GM15510 (cell line): Measurements from ENCODE around the gene KRT14.
"Not testable (repeated sequence)": the region's sequence is repeated elsewhere in the genome, so short reads cannot be mapped to it uniquely, and the experiment has no call there.

ENCODE experiments used
- POLR2A ChIP-seq: IDR thresholded peaks from 3 replicates; pipeline ENCODE4 v1.6.1; 2011; ENCODE audit warnings: borderline replicate concordance; ENCODE audit not compliant: insufficient read length; ENCODE audit errors: extremely low read depth

The KRT14 gene

GRCh38 chr17:41624208-41625101 lies 37.8 kb upstream of the KRT14 start, which contains the start of gene KRT17:
Gene KRT17 (minus strand): TSS chr17:41624575. CDS start chr17:41624509, 66 bp downstream.
- no peak for TF ChIP-seq POLR2A

DNA sequence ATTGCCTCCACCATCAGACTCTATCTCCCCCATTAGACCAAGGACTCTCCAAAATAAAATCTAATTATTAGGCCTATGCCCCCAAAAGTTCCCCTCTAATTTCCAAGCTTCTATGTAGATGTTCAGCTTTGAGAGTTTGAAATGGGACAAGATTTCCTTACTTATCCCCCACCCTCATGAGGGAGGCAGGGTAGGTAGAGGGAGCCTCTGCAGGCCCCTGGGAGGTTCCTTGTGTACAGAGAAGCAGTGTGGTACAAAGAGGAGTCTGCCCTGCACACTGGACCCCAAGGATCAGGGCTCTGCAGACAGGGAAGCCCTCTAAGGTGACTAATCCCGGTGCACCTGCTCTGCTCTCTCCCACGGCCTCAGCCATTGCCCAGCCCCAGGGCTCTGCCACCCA lies 35.2 kb upstream of the KRT14 start:
- no peak for TF ChIP-seq POLR2A

DNA sequence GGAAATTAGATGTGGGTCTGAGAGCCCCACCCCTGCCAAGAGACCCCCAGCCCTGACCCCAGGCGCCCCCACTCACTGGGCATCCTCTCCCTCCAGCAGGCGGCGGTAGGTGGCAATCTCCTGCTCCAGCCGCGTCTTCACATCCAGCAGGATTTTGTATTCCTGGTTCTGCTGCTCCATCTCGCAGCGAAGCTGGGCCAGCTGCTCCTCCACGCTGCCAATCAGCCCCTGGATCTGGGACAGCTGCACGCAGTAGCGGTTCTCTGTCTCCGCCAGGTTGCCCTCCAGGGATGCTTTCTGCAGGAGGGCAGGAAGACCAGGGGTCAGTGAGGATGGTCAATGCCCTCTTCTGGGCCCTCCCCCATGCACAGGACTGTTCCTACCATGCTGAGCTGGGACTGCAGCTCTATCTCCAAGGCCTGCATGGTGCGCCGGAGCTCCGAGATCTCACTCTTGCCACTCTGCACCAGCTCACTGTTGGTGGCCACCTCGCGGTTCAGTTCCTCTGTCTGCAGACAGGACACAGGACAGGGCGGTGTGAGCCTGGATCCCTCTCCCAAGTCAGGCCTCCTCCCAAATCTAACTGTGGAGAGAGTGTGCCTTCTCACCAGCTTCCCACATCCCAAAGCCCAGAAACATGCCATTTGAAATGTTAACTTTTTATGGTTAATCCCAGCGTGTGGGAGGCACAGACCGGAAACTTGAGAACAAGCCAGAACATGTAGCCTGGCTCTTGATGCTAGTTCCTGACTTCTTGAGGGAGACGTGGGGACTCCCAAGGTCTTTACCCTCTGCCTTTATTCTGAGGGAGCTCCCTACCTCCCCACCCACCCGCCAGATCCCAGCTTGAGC lies 34.1 kb upstream of the KRT14 start:
- no peak for TF ChIP-seq POLR2A

DNA sequence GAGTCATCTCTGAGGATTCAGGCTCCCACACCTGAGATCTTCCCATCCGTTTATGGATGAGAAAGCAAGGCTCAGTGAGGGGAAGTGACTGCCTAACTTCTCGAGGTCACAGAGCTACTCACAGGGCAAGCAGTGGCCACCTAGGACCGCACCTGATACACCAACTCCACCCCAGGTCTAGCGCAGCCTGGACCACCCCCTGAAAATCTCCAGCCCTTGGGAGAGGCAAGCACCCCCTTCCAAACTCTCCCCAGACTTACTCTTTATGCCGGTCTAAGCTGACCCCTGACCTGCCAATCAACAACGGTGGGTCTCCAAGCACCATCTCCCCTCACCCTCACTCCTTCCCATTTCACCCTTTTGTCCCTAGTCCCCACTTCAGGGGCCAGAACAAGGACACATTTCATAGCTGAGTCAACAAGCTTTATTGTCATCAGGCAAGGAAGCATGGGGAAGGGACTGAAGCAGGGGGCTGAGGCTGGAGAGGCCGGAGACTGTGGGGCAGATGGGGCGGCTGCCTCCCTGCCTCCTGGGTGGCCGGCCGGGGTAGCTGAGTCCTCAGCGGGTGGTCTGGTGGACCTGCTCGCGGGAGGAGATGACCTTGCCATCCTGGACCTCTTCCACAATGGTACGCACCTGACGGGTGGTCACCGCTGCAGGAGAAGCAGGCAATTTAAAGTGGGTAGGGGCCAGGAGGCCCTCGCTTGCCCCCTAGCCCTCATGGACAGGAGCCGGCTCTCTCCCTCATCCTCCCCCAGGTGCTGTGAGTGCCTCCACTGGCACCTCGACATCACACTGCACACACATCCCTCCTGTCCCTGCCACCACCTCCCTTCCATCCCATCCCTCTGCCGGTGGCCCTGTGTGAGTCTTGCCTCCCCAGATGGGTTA lies 32.6 kb upstream of the KRT14 start:
- no peak for TF ChIP-seq POLR2A

- no peak for TF ChIP-seq POLR2A
Measured at GRCh38 chr17:41618341-41619035, 31.8 kb upstream of the KRT14 start.

DNA sequence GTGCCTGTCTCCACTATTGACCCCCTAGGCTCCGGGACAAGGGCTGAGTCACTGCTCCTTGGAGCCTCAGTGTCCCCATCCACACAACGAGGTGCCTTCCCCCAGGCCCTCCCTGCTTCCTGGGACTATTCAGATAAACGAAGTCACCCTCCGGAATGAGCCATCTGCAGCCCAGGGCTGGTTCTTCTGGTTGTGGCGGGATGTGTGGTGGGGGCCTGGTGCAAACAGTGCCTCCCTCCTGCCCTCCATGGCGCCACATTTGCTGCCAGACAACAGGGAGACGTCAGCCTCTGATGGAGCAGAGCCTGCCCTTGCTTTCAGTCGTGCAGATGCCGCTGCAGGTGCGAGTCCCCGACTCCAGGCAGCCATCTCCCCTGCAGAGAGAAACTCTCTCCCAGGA lies 31.0 kb upstream of the KRT14 start:
- no peak for TF ChIP-seq POLR2A

- no peak for TF ChIP-seq POLR2A
Measured at GRCh38 chr17:41617136-41617535, 30.4 kb upstream of the KRT14 start.

- no peak for TF ChIP-seq POLR2A
Measured at GRCh38 chr17:41615454-41615853, 28.8 kb upstream of the KRT14 start.

DNA sequence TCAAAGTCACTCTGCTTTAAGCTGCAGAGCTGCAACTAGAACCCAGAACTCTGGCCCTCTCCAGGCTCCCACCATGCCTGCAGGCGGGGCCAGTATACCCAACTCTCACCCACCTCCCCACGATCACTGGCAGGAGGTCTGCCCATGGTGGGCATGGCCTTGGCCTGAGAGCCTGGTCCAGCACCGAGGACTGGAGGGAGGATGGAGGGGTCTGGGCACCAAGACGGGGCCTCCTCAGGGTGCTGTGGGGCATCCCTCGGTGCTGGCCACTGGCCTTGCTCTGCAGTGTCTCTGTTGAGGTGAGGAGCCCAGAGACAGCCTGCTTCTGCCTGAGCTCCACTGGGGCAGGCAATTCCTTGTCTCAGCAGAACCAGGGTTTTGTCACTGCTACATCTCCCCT lies 27.4 kb upstream of the KRT14 start:
- no peak for TF ChIP-seq POLR2A

GRCh38 chr17:41613277-41614082 lies 26.8 kb upstream of the KRT14 start:
- no peak for TF ChIP-seq POLR2A

DNA sequence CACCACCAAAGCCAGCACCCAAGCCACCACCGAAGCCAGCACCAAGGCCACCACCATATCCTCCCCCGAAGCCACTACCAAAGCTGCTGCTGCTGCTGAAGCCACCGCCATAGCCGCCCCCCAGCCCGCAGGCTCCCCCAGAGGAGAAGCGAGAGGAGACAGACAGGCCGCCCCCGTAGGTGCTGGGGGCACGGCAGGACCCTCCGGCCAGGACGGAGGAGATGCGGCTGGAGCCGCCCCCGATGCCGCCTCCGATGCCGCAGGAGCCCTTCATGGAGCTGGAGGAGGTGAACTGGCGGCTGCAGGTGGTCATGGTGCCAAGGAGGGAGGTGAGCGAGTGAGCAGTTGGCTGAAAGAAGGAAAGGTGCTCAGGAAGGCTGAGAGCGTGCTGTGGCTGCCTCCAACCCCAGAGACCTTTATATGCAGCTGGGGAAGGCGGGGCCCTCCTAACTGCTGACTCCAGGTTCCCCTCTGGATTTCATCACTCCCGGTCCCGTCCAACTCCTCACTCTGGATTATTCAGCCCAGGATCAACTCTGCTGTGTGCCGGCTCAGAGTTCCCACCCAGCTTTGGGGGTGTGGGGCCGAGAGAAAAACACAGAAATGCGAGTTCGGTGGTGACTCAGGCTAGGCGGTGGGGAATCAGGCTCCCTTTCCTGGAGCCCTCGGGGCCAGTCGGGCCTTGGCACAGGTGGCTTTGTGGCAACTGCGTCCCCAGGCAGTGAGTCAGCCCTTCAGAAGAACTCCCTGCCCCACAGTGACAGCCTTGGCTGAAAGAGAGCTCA lies 25.9 kb upstream of the KRT14 start, which contains the start of gene KRT16:
Gene KRT16 (minus strand): TSS at position 392 of the 785 bp plus-strand sequence. CDS start 79 bp downstream, at position 313.
- TF ChIP-seq POLR2A = not testable (repeated sequence)

DNA sequence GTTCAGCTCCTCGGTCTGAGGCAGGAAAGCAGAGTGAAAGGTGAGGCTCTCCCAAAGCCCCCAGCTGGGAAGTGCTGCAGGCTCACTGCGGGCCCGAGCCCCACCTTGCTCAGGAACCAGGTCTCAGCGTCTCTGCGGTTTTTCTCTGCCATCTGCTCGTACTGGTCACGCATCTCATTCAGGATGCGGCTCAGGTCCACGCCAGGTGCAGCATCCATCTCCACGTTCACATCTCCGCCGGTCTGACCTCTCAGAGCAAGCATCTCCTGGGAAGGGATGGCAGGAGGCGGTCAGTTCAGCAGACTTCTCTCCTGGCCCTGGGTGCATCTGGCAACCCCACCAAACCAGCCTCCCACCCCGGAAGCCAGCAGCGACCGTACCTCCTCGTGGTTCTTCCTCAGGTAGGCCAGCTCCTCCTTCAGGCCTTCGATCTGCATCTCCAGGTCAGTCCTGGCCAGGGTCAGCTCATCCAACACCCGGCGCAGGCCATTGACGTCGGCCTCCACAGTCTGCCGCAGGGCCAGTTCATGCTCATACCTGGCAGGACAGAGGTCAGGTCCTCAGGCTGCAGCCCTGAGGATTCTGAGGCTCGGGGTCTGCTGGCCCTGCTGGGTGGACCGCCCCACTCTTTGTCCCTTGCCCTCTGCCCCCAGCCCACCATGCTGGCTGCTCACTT lies 24.4 kb upstream of the KRT14 start:
- no peak for TF ChIP-seq POLR2A

DNA sequence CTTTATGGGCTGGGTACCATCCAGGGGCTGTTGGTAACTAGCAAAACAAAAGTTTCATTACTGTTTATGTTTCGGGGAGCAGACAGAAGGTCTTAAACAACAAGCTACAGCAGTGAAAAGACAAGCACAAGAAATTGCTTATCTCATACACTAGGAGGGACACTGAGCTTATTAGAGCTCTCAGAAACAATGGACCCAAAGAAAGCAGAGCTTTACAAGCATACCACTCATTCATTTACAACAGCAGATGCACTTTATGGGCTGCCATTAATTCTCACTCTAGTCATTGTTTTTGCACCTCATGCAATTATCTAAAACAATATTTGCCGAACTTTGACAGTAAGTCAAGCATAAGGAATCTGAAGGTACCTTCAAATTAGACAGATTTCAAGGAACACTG lies 15.8 kb upstream of the KRT14 start:
- TF ChIP-seq POLR2A = no peak
